ENCODE results near the gene MED13. TPM values are rescaled to one million over a fixed set of nuclear protein-coding genes. Genes with fewer than 3 reads are reported as not detected.

The MED13 gene
- total and polyA plus RNA-seq, 9 of the 15 experiments (the other 6 are each of a cell fraction or from before 2014, with no cell fraction given) = 5.4 to 48.4 (median 28.2) TPM

GRCh38 chr17:62062302-62062701 lies 2.8 kb downstream of the MED13 start (continued):
- no peak for TF ChIP-seq EZH2 (IDR thresholded peaks at IDR 0.05; ENCODE audit: borderline replicate concordance, low read depth, low read length)

GRCh38 chr17:62059414-62059813 lies 5.7 kb downstream of the MED13 start:
- no peak overlapping the region for H3K4me3 ChIP-seq
- H2AFZ ChIP-seq (ENCODE audit: low read depth, low read length) = no peak overlapping the region
- peaks cover 78% of the 10 kb centered on the region for H3K36me3 ChIP-seq (ENCODE audit: control insufficient read depth, insufficient read depth, low read length)
- BruUV-seq (replicated peaks) = no TSS peak
- no peaks in the 10 kb centered on the region for H3K27me3 ChIP-seq (ENCODE audit: control insufficient read depth in 2 of 2, insufficient read depth in 2 of 2, low read length in 2 of 2)
- ATAC-seq = no peak
- no peaks in the 10 kb centered on the region; a peak in 1 of 5 replicates for H3K4me1 ChIP-seq (replicated peaks in 1 of 2; ENCODE audit: control insufficient read depth in 2 of 2, insufficient read depth in 2 of 2, low read length in 2 of 2)
- ChIA-PET POLR2A (interaction anchor here (0.6 to 1.7 kb wide), 7 partner anchors 9 to 127 kb away, joined by 3 to 8 read pairs (median 4); no protein-coding TSS in a partner anchor), CTCF (ENCODE audit: low intra/inter-chr PET ratio) (no interaction called here)
- TF ChIP-seq RBM39 (optimal IDR thresholded peaks at IDR 0.05; ENCODE audit: low read depth, low read length) (no peak), CHD2 (IDR thresholded peaks at IDR 0.05; ENCODE audit: low read depth, low read length) (no peak), SMARCC2 (IDR thresholded peaks at IDR 0.05; ENCODE audit: low read depth) (no peak)
- no peaks in the 10 kb centered on the region for H3K9me3 ChIP-seq (replicated peaks; ENCODE audit: control insufficient read depth, insufficient read depth, low read depth, low read length)
- H4K20me1 ChIP-seq (replicated peaks; ENCODE audit: control insufficient read depth, insufficient read depth, low read length) = peaks cover 22% of the 10 kb centered on the region
- intact Hi-C loops (cut with micrococcal nuclease) = no loop called here
- no peak for FAIRE-seq
- peaks cover 100% of the 10 kb centered on the region for H3K79me2 ChIP-seq (ENCODE audit: control insufficient read depth, insufficient read depth, low read length)
- H3K9me1 ChIP-seq (ENCODE audit: control insufficient read depth, insufficient read depth, low read length) = no peaks in the 10 kb centered on the region
- in situ Hi-C loops (cut with MboI) = no loop called here
- H3K27ac ChIP-seq (ENCODE audit: extremely low read depth, low read depth, low read length) = no peak overlapping the region
- H3K9ac ChIP-seq (ENCODE audit: insufficient read depth in 1 of 2, low read depth in 2 of 2, low read length in 2 of 2) = no peak overlapping the region; a peak in 1 of 4 replicates
- no peak overlapping the region for H3K4me2 ChIP-seq (ENCODE audit: insufficient read depth, low read length)
- DNase-seq (ENCODE audit: extremely low read depth in 1 of 4, low spot score in 3 of 4) = no peak
- WGBS (ENCODE audit: insufficient coverage, low coverage, missing lambda C conversion rate) = 90% methylated on average over 3 of the region's 3 CpGs

DNA sequence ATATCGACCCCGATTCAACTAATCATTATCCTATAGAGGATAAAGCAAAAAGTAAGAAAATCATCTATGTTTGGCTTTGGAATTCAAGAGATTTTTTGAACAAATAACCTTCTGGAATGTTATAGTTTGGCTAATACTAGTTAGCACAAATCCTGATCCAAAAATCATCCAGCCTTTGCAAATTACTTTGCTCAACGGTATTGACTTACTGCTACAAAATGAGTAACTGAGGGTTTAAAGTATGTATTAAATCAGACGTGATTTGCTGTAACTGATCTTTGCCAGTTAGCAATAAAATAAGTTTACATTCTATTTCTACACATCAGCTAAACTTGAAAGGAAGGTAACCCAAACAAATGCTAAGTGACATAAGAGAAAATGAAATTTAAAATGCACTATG lies 6.5 kb downstream of the MED13 start:
- H3K79me2 ChIP-seq (ENCODE audit: control insufficient read depth, insufficient read depth, low read length) = peaks cover 100% of the 10 kb centered on the region
- H3K9ac ChIP-seq (ENCODE audit: insufficient read depth in 1 of 2, low read depth in 2 of 2, low read length in 2 of 2) = no peak overlapping the region
- intact Hi-C loops (cut with micrococcal nuclease) (no loop called here), in situ Hi-C loops (cut with MboI) (no loop called here)
- no peaks in the 10 kb centered on the region; a peak in 1 of 5 replicates for H3K4me1 ChIP-seq (replicated peaks in 1 of 2; ENCODE audit: control insufficient read depth in 2 of 2, insufficient read depth in 2 of 2, low read length in 2 of 2)
- H3K36me3 ChIP-seq (ENCODE audit: control insufficient read depth, insufficient read depth, low read length) = peaks cover 80% of the 10 kb centered on the region
- no peak for FAIRE-seq
- whole genome bisulfite sequencing (ENCODE audit: insufficient coverage, low coverage, missing lambda C conversion rate) = 87% methylated on average over 4 of the region's 4 CpGs
- POLR2A ChIA-PET = interaction anchor here (0.6 kb wide), 1 partner anchor 127 kb away, joined by 3 read pairs; no protein-coding TSS in a partner anchor
- H3K9me1 ChIP-seq (ENCODE audit: control insufficient read depth, insufficient read depth, low read length) = no peaks in the 10 kb centered on the region
- H2AFZ ChIP-seq (ENCODE audit: low read depth, low read length) = no peak overlapping the region
- TF ChIP-seq TGIF2 (CRISPR knock-in tag; IDR thresholded peaks at IDR 0.05) = no peak
- TF ChIP-seq CBX1 (IDR thresholded peaks at IDR 0.05; ENCODE audit: low read depth) = no peak
- no peak for TF ChIP-seq RBFOX2 (IDR thresholded peaks at IDR 0.05; ENCODE audit: low read depth, low read length)
- no peak for TF ChIP-seq ZNF589 (CRISPR knock-in tag; IDR thresholded peaks at IDR 0.05; ENCODE audit: low read depth)
- H4K20me1 ChIP-seq (replicated peaks; ENCODE audit: control insufficient read depth, insufficient read depth, low read length) = peaks cover 14% of the 10 kb centered on the region
- H3K27me3 ChIP-seq (ENCODE audit: control insufficient read depth in 2 of 2, insufficient read depth in 2 of 2, low read length in 2 of 2) = no peaks in the 10 kb centered on the region
- no peak for DNase-seq (ENCODE audit: extremely low read depth in 1 of 4, low spot score in 3 of 4)
- no peak overlapping the region for H3K4me2 ChIP-seq (ENCODE audit: insufficient read depth, low read length)
- no peak overlapping the region for H3K4me3 ChIP-seq
- no TSS peak for BruUV-seq (replicated peaks)
- CTCF ChIA-PET (ENCODE audit: low intra/inter-chr PET ratio) = no interaction called here
- no peak overlapping the region for H3K27ac ChIP-seq (ENCODE audit: extremely low read depth, low read depth, low read length)
- no peak for ATAC-seq
- no peaks in the 10 kb centered on the region for H3K9me3 ChIP-seq (replicated peaks; ENCODE audit: control insufficient read depth, insufficient read depth, low read depth, low read length)
